Measurements from ENCODE around the gene GRID2IP.

GRID2IP gene

DNA sequence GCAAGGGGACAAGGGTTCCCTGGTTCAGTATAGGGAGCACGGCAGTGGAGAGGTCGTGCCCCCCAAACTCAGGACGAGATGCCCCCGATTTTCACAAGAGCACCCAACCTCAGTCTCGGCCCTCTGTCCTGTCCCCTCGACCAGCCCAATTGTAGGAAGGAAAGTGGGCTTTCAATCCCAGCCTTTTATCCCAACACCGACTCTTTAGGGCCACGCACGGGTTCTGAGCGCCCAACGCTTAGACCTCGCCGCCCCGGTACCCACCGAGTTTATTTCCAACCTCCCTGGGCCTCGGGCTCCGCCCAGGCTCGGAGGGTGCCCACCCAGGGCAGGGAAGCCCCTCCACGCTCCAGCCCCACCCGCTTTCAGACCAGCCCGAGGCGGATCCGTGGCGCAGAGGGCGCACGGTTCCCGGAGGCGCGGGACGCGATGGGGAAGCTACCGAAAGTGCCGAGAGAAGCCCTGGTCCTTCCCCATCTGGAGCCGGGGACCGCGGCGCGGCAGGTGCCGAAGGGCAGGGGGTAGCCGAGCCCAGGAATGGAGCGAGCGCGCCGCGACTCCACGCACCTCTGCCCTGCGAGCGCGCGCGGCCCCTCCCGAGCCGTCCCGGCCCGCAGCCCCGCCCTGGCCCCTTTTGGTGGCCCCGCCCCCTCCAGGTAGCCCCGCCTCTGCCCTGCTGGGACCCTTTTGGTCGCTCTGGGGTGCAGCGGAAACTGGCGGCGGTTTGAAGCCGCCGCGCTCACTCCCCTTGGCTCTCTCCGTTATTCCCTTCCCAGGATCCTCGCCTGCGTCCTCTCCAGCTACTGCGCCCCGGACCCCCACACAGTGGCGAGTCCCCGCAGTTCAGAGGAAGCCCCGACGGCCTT, 20.4 kb downstream of the GRID2IP start:
- peak overlapping the region; percentile 72 for H3K4me3 ChIP-seq (ENCODE audit: low read depth, low read length)
- DNase-seq (ENCODE audit: low read depth): no peak
- TF ChIP-seq CTCF (IDR thresholded peaks at IDR 0.05; ENCODE audit: low read depth, low read length, missing control alignments): no peak

DNA sequence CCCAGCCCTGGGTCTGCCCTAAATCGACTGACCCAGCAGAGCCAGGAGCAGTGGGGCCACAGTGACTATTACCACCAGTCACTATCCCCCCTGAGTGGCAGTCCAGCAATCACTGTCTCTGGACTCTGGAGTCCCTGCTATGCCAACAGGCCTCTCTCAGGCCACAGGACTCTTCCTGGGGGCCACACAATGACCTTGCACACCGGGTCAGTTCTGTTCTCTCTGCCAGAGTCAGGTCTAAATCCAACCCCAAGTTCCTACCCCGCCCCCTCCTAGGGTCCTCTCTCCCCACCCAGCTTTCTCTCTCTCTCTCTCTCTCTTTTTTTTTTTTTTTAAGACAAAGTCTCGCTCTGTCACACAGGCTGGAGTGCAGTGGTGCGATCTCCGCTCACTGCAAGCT, 21.6 kb downstream of the GRID2IP start:
- no peak for DNase-seq (ENCODE audit: low read depth)
- no peak for TF ChIP-seq CTCF (IDR thresholded peaks at IDR 0.05; ENCODE audit: low read depth, low read length, missing control alignments)
- H3K4me3 ChIP-seq (ENCODE audit: low read depth, low read length): no peak overlapping the region

DNA sequence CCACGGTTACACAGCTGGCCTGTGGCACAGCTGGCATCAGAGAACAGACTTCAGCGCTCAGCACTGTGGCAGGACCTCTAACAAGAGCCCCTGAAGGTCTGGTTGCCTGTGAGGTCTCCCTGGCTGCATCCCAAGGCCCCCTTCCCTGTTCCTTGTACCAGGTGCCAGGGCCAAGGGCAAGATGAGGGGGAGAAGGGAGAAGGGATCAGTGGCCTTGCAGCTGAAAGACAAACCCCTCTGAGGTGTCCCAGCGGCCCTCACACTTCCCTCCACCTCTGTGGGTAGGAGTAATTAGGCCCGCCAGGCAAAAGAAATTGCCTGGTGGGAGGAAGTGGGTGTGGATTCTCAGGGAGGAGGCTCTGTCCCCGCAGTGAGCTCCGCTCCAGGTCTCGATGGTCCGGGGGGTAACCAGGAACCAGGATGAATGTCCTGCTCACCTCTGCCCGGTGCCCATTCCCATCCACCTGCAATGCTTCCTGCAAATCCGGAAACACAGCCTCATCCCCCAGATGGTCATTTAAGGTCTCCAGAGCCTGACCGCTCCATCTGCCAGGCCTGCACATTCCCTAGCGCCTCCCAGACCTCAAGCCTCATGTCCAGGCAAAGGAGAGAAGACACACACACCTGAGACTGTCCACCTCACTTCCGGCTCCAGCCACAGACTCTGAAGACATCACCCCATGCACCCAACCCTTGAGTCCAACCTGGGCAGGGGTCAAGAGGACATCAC, 22.7 kb downstream of the GRID2IP start:
- TF ChIP-seq CTCF (IDR thresholded peaks at IDR 0.05; ENCODE audit: low read depth, low read length, missing control alignments): no peak
- no peak overlapping the region for H3K4me3 ChIP-seq (ENCODE audit: low read depth, low read length)
- DNase-seq (ENCODE audit: low read depth): no peak

- no peak for TF ChIP-seq CTCF (IDR thresholded peaks at IDR 0.05; ENCODE audit: low read depth, low read length, missing control alignments)
- H3K4me3 ChIP-seq (ENCODE audit: low read depth, low read length): no peak overlapping the region
- no peak for DNase-seq (ENCODE audit: low read depth)
Measured at GRCh38 chr7:6526997-6527378, 24.3 kb downstream of the GRID2IP start.

DNA sequence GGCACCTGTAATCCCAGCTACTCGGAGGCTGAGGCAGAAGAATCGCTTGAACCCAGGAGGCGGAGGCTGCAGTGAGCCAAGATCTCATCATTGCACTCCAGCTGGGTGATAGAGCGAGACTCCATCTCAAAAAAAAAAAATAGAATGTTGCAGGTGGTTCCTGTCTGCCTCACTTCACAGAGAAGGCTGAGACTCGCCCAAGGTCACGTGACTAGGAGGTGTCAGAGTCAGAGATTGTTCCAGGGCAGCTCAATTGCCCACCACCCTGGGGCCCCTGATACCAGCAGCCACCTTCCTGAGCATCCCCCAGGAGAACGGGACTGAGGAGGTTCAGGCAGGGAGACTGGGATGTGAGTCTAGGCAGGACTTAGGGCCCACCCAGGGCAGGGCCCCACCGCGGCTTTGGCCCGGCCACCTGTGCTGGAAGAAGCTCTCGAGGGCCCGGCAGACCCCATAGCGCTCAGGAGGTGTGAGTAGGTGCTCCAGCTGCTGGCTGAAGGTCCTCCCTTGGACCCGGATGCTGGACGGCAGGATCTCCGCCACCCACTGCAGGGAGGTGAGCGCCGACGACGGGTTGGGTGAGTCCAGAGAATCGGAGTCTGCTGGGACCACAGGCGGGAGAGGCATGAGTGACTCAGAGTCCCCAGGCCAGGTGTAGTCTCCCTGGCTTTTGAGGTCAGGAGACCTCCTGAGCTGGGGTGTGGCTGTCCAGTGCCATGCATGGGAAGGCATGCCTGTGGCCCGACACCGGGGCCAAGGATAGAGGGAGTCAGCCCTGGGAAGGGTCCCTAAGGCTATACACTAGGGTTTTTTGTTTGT, 30.9 kb downstream of the GRID2IP start:
- no peak for TF ChIP-seq CTCF (IDR thresholded peaks at IDR 0.05; ENCODE audit: low read depth, low read length, missing control alignments)
- no peak overlapping the region for H3K4me3 ChIP-seq (ENCODE audit: low read depth, low read length)

DNA sequence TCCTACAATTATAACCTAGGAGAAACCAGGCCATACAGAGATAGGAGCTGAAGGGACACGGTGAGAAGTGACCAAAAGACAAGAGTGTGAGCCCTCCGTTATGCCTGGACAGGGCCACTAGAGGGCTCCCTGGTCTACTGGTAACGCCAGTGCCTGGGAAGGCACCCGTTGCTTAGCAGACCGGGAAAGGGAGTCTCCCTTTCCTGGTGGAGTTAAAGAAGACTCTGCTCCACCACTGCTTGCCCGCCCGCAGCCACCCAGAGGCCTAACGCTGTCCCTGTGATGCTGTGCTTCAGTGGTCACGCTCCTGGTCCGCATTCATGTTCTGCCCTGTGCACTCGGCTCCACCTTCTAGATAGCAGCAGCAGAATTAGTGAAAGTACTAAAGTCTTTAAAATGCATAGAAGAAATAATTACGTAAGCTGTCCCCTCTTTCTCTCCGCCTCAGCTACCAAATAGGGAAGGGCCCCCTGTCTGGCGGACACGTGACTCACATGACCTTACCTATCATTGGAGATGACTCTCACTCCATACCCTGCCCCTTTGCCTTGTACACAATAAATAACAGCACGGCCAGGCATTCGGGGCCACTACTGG, 34.8 kb downstream of the GRID2IP start:
- DNase-seq (ENCODE audit: low read depth): peak; percentile 42
- H3K4me3 ChIP-seq (ENCODE audit: low read depth, low read length): peak overlapping the region; percentile 25
- peak; percentile 92 for TF ChIP-seq CTCF (IDR thresholded peaks at IDR 0.05; ENCODE audit: low read depth, low read length, missing control alignments)

More for the DNA sequence above, 30.9 kb downstream of the GRID2IP start:
- no peak for DNase-seq (ENCODE audit: low read depth)
